GM19397 (cell line): Measurements from ENCODE around the gene POLR3B.

Experiments
- ATAC-seq: cut with Tn5 transposase; IDR thresholded peaks from one replicate; pipeline ENCODE4 v1.9.1; 2021; ENCODE audit warnings: mild to moderate bottlenecking, moderate library complexity; ENCODE audit not compliant: unreplicated experiment

The POLR3B gene

DNA sequence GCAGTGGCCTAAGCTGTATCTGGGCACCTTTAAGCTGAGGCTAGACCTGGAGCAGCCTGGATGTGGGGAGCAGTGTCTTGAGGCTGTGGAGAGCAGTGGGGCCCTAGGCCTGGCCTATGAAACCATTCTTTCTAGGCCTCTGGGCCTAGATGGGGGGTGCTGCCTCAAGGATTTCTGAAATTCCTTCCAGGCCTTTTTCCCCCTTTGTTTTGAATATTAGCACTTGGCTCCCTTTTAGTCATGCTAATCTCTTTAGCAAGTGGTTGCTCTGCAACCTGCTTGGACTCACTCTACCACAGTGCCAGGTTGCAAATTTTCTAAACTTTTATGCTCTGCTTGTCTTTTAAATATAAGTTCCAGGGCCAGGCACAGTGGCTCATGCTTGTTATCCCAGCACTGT lies 183.7 kb downstream of the POLR3B start:
- ATAC-seq, result no peak

DNA sequence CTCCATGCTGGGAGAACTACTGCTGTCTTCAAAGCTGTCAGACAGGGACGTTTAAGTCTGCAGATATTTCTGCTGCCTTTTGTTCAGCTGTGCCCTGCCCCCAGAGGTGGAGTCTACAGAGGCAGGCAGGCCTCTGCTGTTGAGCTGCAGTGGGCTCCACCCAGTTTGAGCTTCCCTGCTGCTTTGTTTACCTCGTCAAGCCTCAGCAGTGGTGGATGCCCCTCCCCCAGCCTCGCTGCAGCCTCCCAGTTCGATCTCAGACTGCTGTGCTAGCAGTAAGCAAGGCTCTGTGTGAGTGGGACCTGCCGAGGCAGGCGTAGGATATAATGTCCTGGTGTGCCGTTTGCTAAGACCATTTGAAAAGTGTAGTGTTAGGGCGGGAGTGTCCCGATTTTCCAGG lies 193.9 kb downstream of the POLR3B start:
- no peak for ATAC-seq

DNA sequence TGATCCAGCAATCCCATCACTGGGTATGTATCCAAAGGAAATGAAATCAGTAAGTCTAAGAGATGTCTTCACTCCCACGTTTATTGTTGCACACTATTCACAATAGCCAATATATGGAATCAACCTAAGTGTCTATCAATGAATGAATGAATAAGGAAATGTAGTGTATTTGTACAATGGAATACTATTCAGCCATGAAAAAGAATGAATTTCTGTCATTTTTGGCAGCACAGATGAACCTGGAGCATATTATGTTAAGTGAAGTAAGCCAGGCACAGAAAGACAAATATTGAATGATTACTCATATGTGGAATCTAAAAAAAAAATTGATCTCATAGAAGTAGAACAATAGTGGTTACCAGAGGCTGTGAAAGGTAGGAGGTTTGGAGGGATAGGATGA lies 194.7 kb downstream of the POLR3B start:
- ATAC-seq, result no peak
